T-helper 1 cell treated with Interleukin-12 subunit alpha and Interleukin-12 subunit beta and Interleukin-4 antibody, amounts not matched to agents 30 μg/mL and 1 μg/mL, for 36 hours (primary cell): ENCODE results near the gene CLEC16A.

Experiments used
- H3K27ac Mint-ChIP-seq: one replicate; pipeline ENCODE4 v1.8.0; 2021; ENCODE audit warnings: mild to moderate bottlenecking, mixed read lengths
- H3K27me3 Mint-ChIP-seq: one replicate; pipeline ENCODE4 v1.8.0; 2021; ENCODE audit warnings: low read depth, mixed read lengths
- H3K36me3 Mint-ChIP-seq: one replicate; pipeline ENCODE4 v1.8.0; 2021; ENCODE audit warnings: low read depth, mixed read lengths
- H3K4me1 Mint-ChIP-seq: one replicate; pipeline ENCODE4 v1.8.0; 2021; ENCODE audit warnings: low read depth, mixed read lengths
- H3K4me3 Mint-ChIP-seq: one replicate; pipeline ENCODE4 v1.8.0; 2021; ENCODE audit warnings: mild to moderate bottlenecking, moderate library complexity, mixed read lengths
- H3K9me3 Mint-ChIP-seq: one replicate; pipeline ENCODE4 v1.8.0; 2021; ENCODE audit warnings: mixed read lengths

CLEC16A gene

GRCh38 chr16:11046382-11046931 lies 102.1 kb downstream of the CLEC16A start:
- Mint-ChIP-seq H3K27me3 (no peaks in the 10 kb centered on the region), H3K27ac (no peak overlapping the region), H3K4me1 (peaks cover 44% of the 10 kb centered on the region)

GRCh38 chr16:11047057-11047456 lies 102.7 kb downstream of the CLEC16A start:
- peaks cover 55% of the 10 kb centered on the region for H3K36me3 Mint-ChIP-seq
- peak overlapping the region; percentile 3 for H3K27ac Mint-ChIP-seq
- H3K9me3 Mint-ChIP-seq, result no peaks in the 10 kb centered on the region
- H3K27me3 Mint-ChIP-seq, result no peaks in the 10 kb centered on the region
- H3K4me3 Mint-ChIP-seq, result no peak overlapping the region
- peaks cover 46% of the 10 kb centered on the region for H3K4me1 Mint-ChIP-seq

More at GRCh38 chr16:11046382-11046931, 102.1 kb downstream of the CLEC16A start:
- H3K9me3 Mint-ChIP-seq, result no peaks in the 10 kb centered on the region
- no peak overlapping the region for H3K4me3 Mint-ChIP-seq
- H3K36me3 Mint-ChIP-seq, result peaks cover 59% of the 10 kb centered on the region

GRCh38 chr16:11047939-11048800 lies 103.8 kb downstream of the CLEC16A start:
- no peak overlapping the region for H3K4me3 Mint-ChIP-seq
- H3K36me3 Mint-ChIP-seq, result peaks cover 63% of the 10 kb centered on the region
- no peaks in the 10 kb centered on the region for H3K9me3 Mint-ChIP-seq
- no peaks in the 10 kb centered on the region for H3K27me3 Mint-ChIP-seq
- peaks cover 57% of the 10 kb centered on the region for H3K4me1 Mint-ChIP-seq
- H3K27ac Mint-ChIP-seq, result peak overlapping the region; percentile 52

DNA sequence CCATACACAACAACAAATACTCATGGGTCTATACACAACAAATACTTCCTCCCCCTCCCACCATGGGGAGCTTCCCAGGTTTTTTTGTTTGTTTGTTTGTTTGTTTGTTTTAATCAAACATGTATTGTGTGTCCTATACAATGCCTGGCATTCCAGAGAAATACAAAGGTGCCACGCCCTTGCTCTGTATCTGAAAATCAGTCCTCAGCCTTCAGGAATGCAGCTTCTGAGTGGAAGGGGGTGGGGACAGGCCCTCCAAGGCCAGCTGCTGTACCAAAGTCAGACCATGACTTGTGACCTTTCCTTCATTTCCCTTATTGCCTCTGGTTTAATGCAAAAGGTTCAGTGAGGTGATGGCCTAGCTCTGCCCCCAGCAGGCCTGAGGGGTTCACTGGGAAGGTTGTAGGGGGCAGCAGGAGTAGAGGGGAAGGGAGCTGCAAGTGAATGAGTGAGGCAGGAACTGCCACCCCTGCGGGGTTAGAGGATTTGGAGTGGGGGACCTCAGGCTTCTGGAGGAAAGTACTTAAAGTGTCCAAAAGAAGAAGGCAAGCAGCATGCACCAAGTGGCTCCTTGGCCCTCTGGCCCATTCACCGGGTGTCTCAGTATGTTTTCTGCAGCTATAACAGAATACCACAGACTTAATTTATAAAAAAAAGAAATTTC lies 105.2 kb downstream of the CLEC16A start:
- H3K4me1 Mint-ChIP-seq, result peaks cover 62% of the 10 kb centered on the region
- H3K9me3 Mint-ChIP-seq, result no peaks in the 10 kb centered on the region
- H3K4me3 Mint-ChIP-seq, result no peak overlapping the region
- H3K27me3 Mint-ChIP-seq, result no peaks in the 10 kb centered on the region
- H3K36me3 Mint-ChIP-seq, result peaks cover 60% of the 10 kb centered on the region
- no peak overlapping the region for H3K27ac Mint-ChIP-seq

- Mint-ChIP-seq H3K4me3 (no peak overlapping the region), H3K27ac (peak overlapping the region; percentile 46), H3K9me3 (no peaks in the 10 kb centered on the region), H3K36me3 (peaks cover 65% of the 10 kb centered on the region), H3K4me1 (peaks cover 70% of the 10 kb centered on the region), H3K27me3 (no peaks in the 10 kb centered on the region)
Observed at GRCh38 chr16:11050536-11050935, 106.2 kb downstream of the CLEC16A start.

DNA sequence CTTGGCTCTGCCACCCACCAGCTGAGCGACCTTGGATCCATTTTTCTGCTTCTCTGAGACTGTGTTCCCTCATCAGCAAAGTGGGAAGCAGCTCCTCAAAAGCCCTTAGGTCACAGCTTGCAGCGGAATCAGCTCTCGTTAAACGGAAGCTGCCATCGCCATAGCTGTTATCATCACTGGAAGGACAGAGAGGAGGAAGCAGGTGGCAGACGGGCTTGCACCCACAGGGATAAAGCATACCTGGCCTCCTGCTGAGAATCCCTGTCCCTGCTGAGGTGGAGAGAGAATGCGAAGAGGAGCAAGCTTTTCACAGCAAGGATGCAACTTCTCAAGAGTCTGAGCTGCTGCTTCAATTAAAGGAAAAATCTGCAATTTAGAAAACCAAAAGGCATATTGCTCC lies 106.6 kb downstream of the CLEC16A start:
- Mint-ChIP-seq H3K9me3 (no peaks in the 10 kb centered on the region), H3K36me3 (peaks cover 61% of the 10 kb centered on the region), H3K4me3 (no peak overlapping the region), H3K27me3 (no peaks in the 10 kb centered on the region), H3K27ac (peak overlapping the region; percentile 79), H3K4me1 (peaks cover 70% of the 10 kb centered on the region)

GRCh38 chr16:11051430-11051829 lies 107.1 kb downstream of the CLEC16A start:
- H3K4me3 Mint-ChIP-seq, result peak overlapping the region; percentile 46
- peaks cover 70% of the 10 kb centered on the region for H3K4me1 Mint-ChIP-seq
- no peaks in the 10 kb centered on the region for H3K27me3 Mint-ChIP-seq
- peak overlapping the region; percentile 79 for H3K27ac Mint-ChIP-seq
- peaks cover 60% of the 10 kb centered on the region for H3K36me3 Mint-ChIP-seq
- H3K9me3 Mint-ChIP-seq, result no peaks in the 10 kb centered on the region

GRCh38 chr16:11051879-11052808 lies 107.8 kb downstream of the CLEC16A start:
- Mint-ChIP-seq H3K36me3 (peaks cover 56% of the 10 kb centered on the region), H3K4me1 (peaks cover 69% of the 10 kb centered on the region), H3K9me3 (no peaks in the 10 kb centered on the region), H3K27ac (peak overlapping the region; percentile 79), H3K27me3 (no peaks in the 10 kb centered on the region), H3K4me3 (peak overlapping the region; percentile 46)

GRCh38 chr16:11053916-11054460 lies 109.6 kb downstream of the CLEC16A start:
- H3K36me3 Mint-ChIP-seq, result peaks cover 40% of the 10 kb centered on the region
- H3K27me3 Mint-ChIP-seq, result no peaks in the 10 kb centered on the region
- peak overlapping the region; percentile 61 for H3K27ac Mint-ChIP-seq
- H3K9me3 Mint-ChIP-seq, result no peaks in the 10 kb centered on the region
- H3K4me3 Mint-ChIP-seq, result no peak overlapping the region
- H3K4me1 Mint-ChIP-seq, result peaks cover 65% of the 10 kb centered on the region

- peak overlapping the region; percentile 41 for H3K27ac Mint-ChIP-seq
Observed at GRCh38 chr16:11056090-11056992, 112.0 kb downstream of the CLEC16A start.

GRCh38 chr16:11056993-11057649 lies 112.8 kb downstream of the CLEC16A start:
- H3K36me3 Mint-ChIP-seq, result peaks cover 45% of the 10 kb centered on the region
- H3K4me1 Mint-ChIP-seq, result peaks cover 50% of the 10 kb centered on the region
- no peaks in the 10 kb centered on the region for H3K9me3 Mint-ChIP-seq
- no peaks in the 10 kb centered on the region for H3K27me3 Mint-ChIP-seq
- no peak overlapping the region for H3K4me3 Mint-ChIP-seq
- no peak overlapping the region for H3K27ac Mint-ChIP-seq

More at GRCh38 chr16:11056090-11056992, 112.0 kb downstream of the CLEC16A start:
- Mint-ChIP-seq H3K4me3 (peak overlapping the region; percentile 25), H3K9me3 (no peaks in the 10 kb centered on the region), H3K36me3 (peaks cover 44% of the 10 kb centered on the region), H3K4me1 (peaks cover 57% of the 10 kb centered on the region), H3K27me3 (no peaks in the 10 kb centered on the region)

GRCh38 chr16:11057711-11058345 lies 113.5 kb downstream of the CLEC16A start:
- Mint-ChIP-seq H3K4me1 (peaks cover 45% of the 10 kb centered on the region), H3K4me3 (no peak overlapping the region), H3K9me3 (no peaks in the 10 kb centered on the region), H3K27ac (no peak overlapping the region), H3K27me3 (no peaks in the 10 kb centered on the region), H3K36me3 (peaks cover 42% of the 10 kb centered on the region)
